Measurements from ENCODE around the gene GCN1.

GRCh38 chr12:120119271-120119973, 75.1 kb downstream of the GCN1 start:
- TF ChIP-seq POLR2A (IDR thresholded peaks at IDR 0.05) (no peak), CTCF (IDR thresholded peaks at IDR 0.05) (no peak)

Measured in body of pancreas (tissue), 4 donors.